CD14-positive monocyte (primary cell): Measurements from ENCODE around the gene AHSP. TPM values are rescaled to one million over a fixed set of nuclear protein-coding genes. Genes with fewer than 3 reads are reported as not detected.
A peak's percentile ranks its signal among the peaks of the same experiment; 100 is the strongest.

ENCODE experiments used
- DNase-seq, 3 donors: peaks; one replicate each; pipeline ENCODE4 v3.0.0-alpha.2; 2011 to 2022
- H2AFZ ChIP-seq: 2 replicates; pipeline ENCODE4 v1.6.0; 2012; ENCODE audit warnings: mild to moderate bottlenecking, low read depth, low read length, inconsistent platforms; ENCODE audit not compliant: insufficient read depth, poor library complexity, severe bottlenecking
- H3K27ac ChIP-seq, 2 donors: 1 replicate in 1 of 2; 2 replicates in 1 of 2; pipeline ENCODE4 v1.5.1; 2012 to 2013; ENCODE audit warnings: low read length in 2 of 2, control low read depth in 1 of 2, inconsistent platforms in 1 of 2, low read depth in 1 of 2, mild to moderate bottlenecking in 1 of 2
- H3K27me3 ChIP-seq, 2 donors: one replicate each; pipeline versions ENCODE4 v1.6.0 to v1.6.1; 2011 to 2013; ENCODE audit warnings: low read length in 2 of 2; ENCODE audit not compliant: control insufficient read depth in 2 of 2, insufficient read depth in 2 of 2
- H3K36me3 ChIP-seq, 2 donors: replicated peaks in 1 of 2; 1 replicate in 1 of 2; 2 replicates in 1 of 2; pipeline versions ENCODE4 v1.5.1 to v1.6.1; 2012 to 2013; ENCODE audit warnings: low read length in 2 of 2, control low read depth in 1 of 2, inconsistent platforms in 1 of 2, mild to moderate bottlenecking in 1 of 2; ENCODE audit not compliant: insufficient read depth in 2 of 2, control insufficient read depth in 1 of 2
- H3K4me1 ChIP-seq, 2 donors: 1 replicate in 1 of 2; 2 replicates in 1 of 2; pipeline versions ENCODE4 v1.5.1 to v1.6.1; 2012 to 2013; ENCODE audit warnings: low read length in 2 of 2, control low read depth in 1 of 2, inconsistent platforms in 1 of 2, mild to moderate bottlenecking in 1 of 2, moderate library complexity in 1 of 2; ENCODE audit not compliant: insufficient read depth in 2 of 2, control insufficient read depth in 1 of 2
- H3K4me2 ChIP-seq: replicated peaks from 2 replicates; pipeline ENCODE3; 2012; ENCODE audit warnings: low read length, moderate library complexity, mild to moderate bottlenecking; ENCODE audit not compliant: poor library complexity, severe bottlenecking; ENCODE audit errors: extremely low read depth
- H3K4me3 ChIP-seq, 3 experiments: fragments of 200-600 bp in 1 of 3; sonication (generic) in 1 of 3; replicated peaks in 1 of 3; 1 replicate in 2 of 3; 2 replicates in 1 of 3; pipeline ENCODE4 v1.5.1; 2011 to 2013; ENCODE audit warnings: low read length in 3 of 3, mild to moderate bottlenecking in 3 of 3, control low read depth in 2 of 3, low read depth in 2 of 3, inconsistent platforms in 1 of 3, moderate library complexity in 1 of 3
- H3K79me2 ChIP-seq: 2 replicates; pipeline ENCODE4 v1.6.0; 2012; ENCODE audit warnings: mild to moderate bottlenecking, control low read depth, inconsistent platforms, low read length, moderate library complexity; ENCODE audit not compliant: insufficient read depth
- H3K9ac ChIP-seq: 2 replicates; pipeline ENCODE4 v1.6.0; 2017; ENCODE audit warnings: low read length, mild to moderate bottlenecking; ENCODE audit not compliant: insufficient read depth, poor library complexity, severe bottlenecking
- H3K9me3 ChIP-seq, 2 donors: replicated peaks in 1 of 2; 1 replicate in 1 of 2; 2 replicates in 1 of 2; pipeline versions ENCODE4 v1.5.1 to v1.6.1; 2012 to 2013; ENCODE audit warnings: low read length in 2 of 2, control low read depth in 1 of 2; ENCODE audit not compliant: control insufficient read depth in 1 of 2, insufficient read depth in 1 of 2
- H4K20me1 ChIP-seq: 2 replicates; pipeline ENCODE4 v1.6.0; 2012; ENCODE audit warnings: mild to moderate bottlenecking, low read length, control low read depth, moderate library complexity; ENCODE audit not compliant: insufficient read depth
- H3K27ac Mint-ChIP-seq, 7 donors: one replicate each; pipeline ENCODE4 v1.8.0; 2020; ENCODE audit warnings: mild to moderate bottlenecking in 7 of 7, mixed read lengths in 7 of 7, moderate library complexity in 6 of 7, inconsistent platforms in 2 of 7
- H3K27me3 Mint-ChIP-seq, 3 donors: one replicate each; pipeline ENCODE4 v1.8.0; 2021 to 2022; ENCODE audit warnings: low read depth in 3 of 3, mild to moderate bottlenecking in 3 of 3, mixed read lengths in 3 of 3, moderate library complexity in 3 of 3, inconsistent platforms in 1 of 3
- H3K36me3 Mint-ChIP-seq, 2 donors: one replicate each; pipeline ENCODE4 v1.8.0; 2020; ENCODE audit warnings: mixed read lengths in 2 of 2, inconsistent platforms in 1 of 2, mild to moderate bottlenecking in 1 of 2
- H3K4me1 Mint-ChIP-seq: one replicate; pipeline ENCODE4 v1.8.0; 2020; ENCODE audit warnings: mild to moderate bottlenecking, mixed read lengths
- H3K4me3 Mint-ChIP-seq, 2 donors: one replicate each; pipeline ENCODE4 v1.8.0; 2020; ENCODE audit warnings: mild to moderate bottlenecking in 2 of 2, mixed read lengths in 2 of 2, moderate library complexity in 1 of 2
- H3K9me3 Mint-ChIP-seq, 7 donors: one replicate each; pipeline ENCODE4 v1.8.0; 2020 to 2022; ENCODE audit warnings: mixed read lengths in 7 of 7, mild to moderate bottlenecking in 6 of 7, moderate library complexity in 6 of 7, inconsistent platforms in 2 of 7
- WGBS: methylation state at CpG from one replicate; pipeline ENCODE4 v1.1.5; 2013; ENCODE audit warnings: missing lambda C conversion rate; ENCODE audit not compliant: insufficient coverage; 5-methylcytosine and 5-hydroxymethylcytosine counted together
- intact Hi-C, 2 donors: fragments of 100-400 bp; cut with micrococcal nuclease; formaldehyde crosslinking; loops; one replicate each; pipeline versions ENCODE4 v1.15.0 to v1.15.1; 2023
- polyA plus RNA-seq, 3 donors: library from polyadenylated mRNA; depleted of rRNA in 1 of 3; unstranded in 2 of 3; stranded (reverse) in 1 of 3; fragments of 300-500 nt in 2 of 3; fragments of >200 nt in 1 of 3; fragmentation: Illumina TruSeq in 2 of 3; gene quantifications; 1 replicate in 2 of 3; 2 replicates in 1 of 3; pipeline ENCODE4 v1.2.3, GENCODE V29; 2012 to 2021
- TF ChIP-seq, protein P1 (sequence below): fragments of 200-600 bp; IDR thresholded peaks from one replicate; pipeline ENCODE4 v1.8.0; 2022; ENCODE audit warnings: antibody characterized with exemption, mild to moderate bottlenecking

Gene AHSP
- polyA plus RNA-seq, 3 donors: 0.84 TPM; not detected in 2

DNA sequence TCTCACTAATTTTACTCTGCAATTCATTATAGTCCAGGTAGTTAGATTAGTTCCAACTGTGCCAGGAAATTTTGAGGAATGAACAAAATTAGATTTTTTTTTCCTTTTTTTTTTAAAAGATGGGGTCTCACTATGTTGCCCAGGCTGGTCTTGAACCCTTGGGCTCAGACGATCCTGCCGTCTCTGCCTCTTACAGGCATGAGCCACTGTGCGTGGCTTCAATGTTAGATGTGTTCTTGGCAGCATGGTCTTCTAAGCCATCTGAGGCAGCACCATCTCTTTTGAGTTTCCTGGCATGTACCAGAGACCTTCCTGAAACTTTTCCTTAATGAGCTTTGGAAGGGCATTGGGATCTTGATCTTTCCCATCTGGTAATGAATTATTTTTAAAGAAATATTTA is 2.6 kb upstream of the AHSP start:
- no peaks in the 10 kb centered on the region for H3K4me1 ChIP-seq
- no peak overlapping the region for H3K4me3 Mint-ChIP-seq
- H3K9me3 ChIP-seq: no peaks in the 10 kb centered on the region
- H3K9ac ChIP-seq: no peak overlapping the region
- H3K36me3 Mint-ChIP-seq: no peaks in the 10 kb centered on the region
- H3K36me3 ChIP-seq: no peaks in the 10 kb centered on the region
- peaks cover 24 to 25% (median 25%) of the 10 kb centered on the region in 3 donors for H3K27me3 Mint-ChIP-seq
- no peak overlapping the region for H2AFZ ChIP-seq
- H3K79me2 ChIP-seq: no peaks in the 10 kb centered on the region
- H3K27ac ChIP-seq: no peak overlapping the region
- no peaks in the 10 kb centered on the region for H4K20me1 ChIP-seq
- no peak overlapping the region for H3K4me2 ChIP-seq
- no peak overlapping the region for H3K27ac Mint-ChIP-seq
- peaks cover 0 to 16% (median 0%) of the 10 kb centered on the region in 7 donors for H3K9me3 Mint-ChIP-seq
- WGBS: 80% methylated on average over 2 of the region's 3 CpGs
- TF ChIP-seq, protein P1, sequence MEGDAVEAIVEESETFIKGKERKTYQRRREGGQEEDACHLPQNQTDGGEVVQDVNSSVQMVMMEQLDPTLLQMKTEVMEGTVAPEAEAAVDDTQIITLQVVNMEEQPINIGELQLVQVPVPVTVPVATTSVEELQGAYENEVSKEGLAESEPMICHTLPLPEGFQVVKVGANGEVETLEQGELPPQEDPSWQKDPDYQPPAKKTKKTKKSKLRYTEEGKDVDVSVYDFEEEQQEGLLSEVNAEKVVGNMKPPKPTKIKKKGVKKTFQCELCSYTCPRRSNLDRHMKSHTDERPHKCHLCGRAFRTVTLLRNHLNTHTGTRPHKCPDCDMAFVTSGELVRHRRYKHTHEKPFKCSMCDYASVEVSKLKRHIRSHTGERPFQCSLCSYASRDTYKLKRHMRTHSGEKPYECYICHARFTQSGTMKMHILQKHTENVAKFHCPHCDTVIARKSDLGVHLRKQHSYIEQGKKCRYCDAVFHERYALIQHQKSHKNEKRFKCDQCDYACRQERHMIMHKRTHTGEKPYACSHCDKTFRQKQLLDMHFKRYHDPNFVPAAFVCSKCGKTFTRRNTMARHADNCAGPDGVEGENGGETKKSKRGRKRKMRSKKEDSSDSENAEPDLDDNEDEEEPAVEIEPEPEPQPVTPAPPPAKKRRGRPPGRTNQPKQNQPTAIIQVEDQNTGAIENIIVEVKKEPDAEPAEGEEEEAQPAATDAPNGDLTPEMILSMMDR: no peak
- H3K4me3 ChIP-seq: no peak overlapping the region
- intact Hi-C loops: no loop called here
- DNase-seq: no peak
- peaks cover 14 to 24% of the 10 kb centered on the region in 2 donors for H3K27me3 ChIP-seq
- peaks cover 6% of the 10 kb centered on the region for H3K4me1 Mint-ChIP-seq

DNA sequence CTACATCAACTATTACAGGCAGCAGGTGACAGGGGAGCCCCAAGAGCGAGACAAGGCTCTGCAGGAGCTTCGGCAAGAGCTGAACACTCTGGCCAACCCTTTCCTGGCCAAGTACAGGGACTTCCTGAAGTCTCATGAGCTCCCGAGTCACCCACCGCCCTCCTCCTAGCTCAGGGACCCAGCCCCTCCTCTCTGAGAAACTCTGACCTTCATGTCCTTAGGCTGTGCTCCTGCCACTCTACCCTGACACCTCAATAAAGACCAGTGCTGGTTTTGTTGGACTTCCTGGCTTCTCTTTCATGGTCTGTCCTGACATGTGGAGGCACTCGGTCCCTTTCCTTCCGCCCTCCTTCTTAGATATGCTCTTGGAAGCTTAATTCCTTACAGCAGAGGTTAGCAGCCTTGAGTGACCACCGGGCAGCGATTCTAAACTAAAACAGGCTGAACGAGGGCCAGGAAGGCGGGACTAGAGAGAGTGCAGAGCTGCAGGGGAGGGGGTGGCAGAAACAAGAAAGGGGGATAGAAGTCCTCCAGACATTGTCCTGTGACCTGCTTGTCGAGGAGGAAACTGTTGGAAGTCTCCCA is 915 bp downstream of the AHSP start:
- Histone ChIP-seq H3K27ac (no peak overlapping the region), H4K20me1 (no peaks in the 10 kb centered on the region), H3K27me3 (peaks cover 21 to 34% of the 10 kb centered on the region in 2 donors), H3K9me3 (no peaks in the 10 kb centered on the region), H3K79me2 (no peaks in the 10 kb centered on the region), H2AFZ (no peak overlapping the region), H3K4me2 (no peak overlapping the region), H3K4me3 (no peak overlapping the region), H3K9ac (no peak overlapping the region), H3K36me3 (no peaks in the 10 kb centered on the region), H3K4me1 (no peaks in the 10 kb centered on the region)
- peaks cover 6% of the 10 kb centered on the region for H3K4me1 Mint-ChIP-seq
- WGBS: 78% methylated on average over 10 of the region's 11 CpGs
- peaks cover 28 to 29% (median 28%) of the 10 kb centered on the region in 3 donors for H3K27me3 Mint-ChIP-seq
- intact Hi-C loops: no loop called here
- peak overlapping the region in 1 of 2 donors; percentile 24 for H3K4me3 Mint-ChIP-seq
- no peak for DNase-seq
- H3K9me3 Mint-ChIP-seq: peaks cover 0 to 13% (median 0%) of the 10 kb centered on the region in 7 donors
- no peaks in the 10 kb centered on the region for H3K36me3 Mint-ChIP-seq
- TF ChIP-seq, protein P1: no peak
- no peak overlapping the region for H3K27ac Mint-ChIP-seq
